Psoas muscle (tissue), 8 donors: ENCODE measurements around the gene CISTR. TPM values are rescaled to one million over a fixed set of nuclear protein-coding genes. Genes with fewer than 3 reads are reported as not detected.
A peak's percentile ranks its signal among the peaks of the same experiment; 100 is the strongest.

Source experiments
- ATAC-seq, 4 donors: fragments of 200-7000 bp; cut with Tn5 transposase; one replicate each; pipeline ENCODE4 v1.9.1; 2020; ENCODE audit warnings: moderate library complexity in 3 of 4, mild to moderate bottlenecking in 2 of 4
- DNase-seq, 2 donors: peaks; one replicate each; pipeline ENCODE4 v3.0.0-alpha.2; 2020
- H3K27ac ChIP-seq: fragments of 200-600 bp; one replicate; pipeline ENCODE4 v1.8.0; 2022
- H3K27me3 ChIP-seq, 3 donors: fragments of 200-600 bp in 1 of 3; one replicate each; pipeline versions ENCODE4 v1.6.1 to v1.8.0; 2013 to 2022; ENCODE audit warnings: low read length in 2 of 3, mild to moderate bottlenecking in 2 of 3, moderate library complexity in 1 of 3; ENCODE audit not compliant: insufficient read depth in 3 of 3
- H3K36me3 ChIP-seq, 2 donors: fragments of 200-600 bp in 1 of 2; one replicate each; pipeline versions ENCODE4 v1.6.1 to v1.8.0; 2013 to 2022; ENCODE audit warnings: low read depth in 1 of 2, mild to moderate bottlenecking in 1 of 2, moderate library complexity in 1 of 2; ENCODE audit not compliant: insufficient read depth in 1 of 2
- H3K4me1 ChIP-seq: fragments of 200-600 bp; one replicate; pipeline ENCODE4 v1.8.0; 2022
- H3K4me3 ChIP-seq: fragments of 200-600 bp; one replicate; pipeline ENCODE4 v1.8.0; 2022; ENCODE audit warnings: mild to moderate bottlenecking
- H3K9me3 ChIP-seq: fragments of 200-600 bp; one replicate; pipeline ENCODE4 v1.8.0; 2022
- CTCF ChIP-seq: fragments of 200-600 bp; IDR thresholded peaks from one replicate; pipeline ENCODE4 v1.8.0; 2022; ENCODE audit warnings: antibody characterized with exemption
- WGBS, 3 donors: extraction: QIAGEN DNeasy Blood & Tissue Kit; methylation state at CpG; one replicate each; pipeline versions ENCODE4 v1.1.6 to v1.1.7; 2013; 5-methylcytosine and 5-hydroxymethylcytosine counted together
- intact Hi-C, 2 donors: fragments of 100-400 bp; cut with DNase I; formaldehyde crosslinking; loops; one replicate each; pipeline versions ENCODE4 v1.11.0 to v1.14.2; 2022
- polyA plus RNA-seq, 3 donors: library from polyadenylated mRNA; stranded (reverse); fragments of 200-250 nt; gene quantifications; one replicate each; pipeline ENCODE4 v1.2.3, GENCODE V29; 2013
- total RNA-seq, 4 donors: library from RNA; stranded (reverse); fragmentation: NEBNext Ultra II Directional in 2 of 4; extraction: Animal tissue kit (Norgen Biotek cat#: 25700) in 2 of 4; gene quantifications; one replicate each; pipeline versions ENCODE4 v1.2.1 to v1.2.4, GENCODE V29; 2021 to 2023
- donor health status: healthy with polysubstance abuse.
- donor health status: DM: no; HTN: no; CAD: no; lungs with moderate emphysema.
- donor health status: Bipolar disorder and iron deficiency.
- donor health status: healthy.
- donor health status: DM: yes; HTN: yes; CAD: no.
- donor health status: DM: no; HTN: no; CAD: no.
- donor health status: DM: no; HTN: no; CAD: no.
- donor health status: DM: yes; HTN: yes; CAD: no.

Gene CISTR
- total and polyA plus RNA-seq, 7 donors: not detected

DNA sequence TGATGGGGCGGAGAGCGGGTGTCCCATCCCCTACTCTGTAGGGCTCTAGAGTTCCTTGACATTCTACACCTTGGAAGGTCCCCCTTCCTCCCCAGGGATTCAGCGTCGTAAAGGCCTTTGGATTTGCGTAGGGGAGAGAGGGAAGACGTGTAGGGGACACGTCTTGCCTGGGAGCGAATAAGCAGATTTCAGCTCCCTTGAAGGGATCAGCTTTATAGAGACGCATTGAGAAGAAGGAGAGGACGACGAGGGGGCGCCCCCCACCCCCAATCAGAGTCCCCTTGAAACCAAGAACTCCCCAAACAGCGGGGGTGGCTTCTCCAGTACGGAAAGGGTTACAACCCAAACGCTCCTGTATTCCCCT, 24.9 kb downstream of the CISTR start:
- 1 to 2% (median 1%) methylated on average over 12 to 15 of the region's 15 CpGs for WGBS, 3 donors
- peak overlapping the region; percentile 95 for H3K27ac ChIP-seq
- ATAC-seq: peak; percentile 25 to 70 (median 42)

GRCh38 chr12:53726341-53726740, 25.4 kb downstream of the CISTR start:
- Histone ChIP-seq H3K4me3 (peak overlapping the region; percentile 90), H3K27me3 (no peaks in the 10 kb centered on the region), H3K36me3 (peaks cover 16 to 41% of the 10 kb centered on the region in 2 donors), H3K27ac (peak overlapping the region; percentile 95), H3K9me3 (no peaks in the 10 kb centered on the region), H3K4me1 (peaks cover 14% of the 10 kb centered on the region)
- DNase-seq (no peak), ATAC-seq (peak in 2 of 4 donors; percentile 27 to 33)
- 14 to 30% (median 23%) methylated on average over 2 of the region's 2 CpGs for WGBS, 3 donors
- intact Hi-C loops: no loop called here
- no peak for TF ChIP-seq CTCF

More for the DNA sequence above, 24.9 kb downstream of the CISTR start:
- H3K4me3 ChIP-seq: peak overlapping the region; percentile 90
- intact Hi-C loops: no loop called here
- H3K36me3 ChIP-seq: peaks cover 10 to 35% of the 10 kb centered on the region in 2 donors
- H3K4me1 ChIP-seq: peaks cover 14% of the 10 kb centered on the region
- no peak for DNase-seq
- no peak for TF ChIP-seq CTCF
- no peaks in the 10 kb centered on the region for H3K27me3 ChIP-seq
- no peaks in the 10 kb centered on the region for H3K9me3 ChIP-seq

DNA sequence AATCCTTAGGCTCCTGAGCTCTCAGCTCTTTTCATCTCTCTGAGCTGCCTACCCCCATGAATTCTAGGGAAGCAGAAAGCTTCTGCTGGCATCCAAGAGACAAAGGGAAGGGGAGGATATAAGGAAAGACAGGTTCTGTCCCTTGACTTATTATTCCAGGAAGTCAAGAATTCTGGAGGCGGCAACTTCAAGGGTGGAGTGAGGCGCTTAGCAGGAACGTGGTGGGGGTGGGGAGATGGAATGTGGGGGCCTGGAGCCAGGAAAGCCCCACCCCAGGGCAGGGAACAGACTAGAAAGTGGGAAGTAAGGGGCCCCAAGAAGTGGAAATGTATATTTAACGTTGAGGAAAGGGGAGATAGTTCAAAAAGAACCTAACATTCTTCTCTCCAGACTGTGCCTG, 26.0 kb downstream of the CISTR start:
- Histone ChIP-seq H3K4me1 (peaks cover 14% of the 10 kb centered on the region), H3K27ac (peak overlapping the region; percentile 95), H3K9me3 (no peaks in the 10 kb centered on the region), H3K36me3 (peaks cover 18 to 46% of the 10 kb centered on the region in 2 donors), H3K27me3 (no peaks in the 10 kb centered on the region), H3K4me3 (peak overlapping the region; percentile 90)
- no peak for ATAC-seq
- intact Hi-C loops: no loop called here
- TF ChIP-seq CTCF: no peak
- WGBS, 3 donors: 30 to 40% (median 35%) methylated on average over 4 of the region's 4 CpGs
- DNase-seq: no peak

DNA sequence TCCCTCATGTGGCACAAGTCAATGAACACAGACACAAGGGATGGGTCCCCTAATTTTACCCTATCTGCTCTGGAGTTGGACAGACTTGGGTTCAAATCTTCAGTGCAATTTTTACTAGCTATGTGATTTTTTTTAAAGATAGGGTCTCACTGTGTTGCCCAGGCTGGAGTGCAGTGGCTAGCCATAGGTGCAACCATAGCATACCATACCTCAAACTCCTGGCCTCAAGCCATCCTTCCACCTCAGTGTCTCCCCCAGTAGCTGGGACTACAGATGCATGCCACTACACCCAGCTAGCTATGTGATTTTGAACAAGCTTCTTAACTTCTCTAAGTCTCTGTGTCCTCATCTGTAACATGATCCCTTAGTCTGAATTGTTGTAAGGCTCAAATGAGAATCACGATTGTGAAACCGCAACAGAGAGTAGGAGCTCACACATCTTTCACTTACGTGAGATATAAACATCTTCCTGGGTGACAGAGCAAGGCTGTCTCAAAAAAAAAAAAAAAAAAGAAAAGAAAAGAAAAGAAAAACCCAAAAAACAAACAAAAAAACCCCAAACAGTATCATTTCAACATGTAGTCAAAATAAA, 29.2 kb downstream of the CISTR start:
- Histone ChIP-seq H3K4me1 (peaks cover 14% of the 10 kb centered on the region), H3K36me3 (peaks cover 25 to 79% of the 10 kb centered on the region in 2 donors), H3K27me3 (no peaks in the 10 kb centered on the region), H3K9me3 (no peaks in the 10 kb centered on the region), H3K4me3 (no peak overlapping the region), H3K27ac (no peak overlapping the region)
- TF ChIP-seq CTCF: no peak
- ATAC-seq (no peak), DNase-seq (no peak)
- WGBS, 3 donors: 46 to 68% (median 54%) methylated on average over 3 of the region's 3 CpGs
- intact Hi-C loops: no loop called here

GRCh38 chr12:53720946-53721345, 30.8 kb downstream of the CISTR start:
- DNase-seq (no peak), ATAC-seq (no peak)
- TF ChIP-seq CTCF: no peak
- Histone ChIP-seq H3K4me3 (no peak overlapping the region), H3K36me3 (peaks cover 25 to 95% of the 10 kb centered on the region in 2 donors), H3K9me3 (no peaks in the 10 kb centered on the region), H3K27me3 (no peaks in the 10 kb centered on the region), H3K4me1 (peaks cover 7% of the 10 kb centered on the region), H3K27ac (no peak overlapping the region)
- 71 to 81% (median 78%) methylated on average over 1 of the region's 1 CpG for WGBS, 3 donors
- intact Hi-C loops: no loop called here
